ENCODE results near the gene ZNF483. TPM values are rescaled to one million over a fixed set of nuclear protein-coding genes. Genes with fewer than 3 reads are reported as not detected.

The ZNF483 gene
- total RNA-seq (2022; extraction: Qiagen RNA extraction; ENCODE audit: low read depth) = 0.40 to 0.98 TPM (median 0.54 TPM) in 5 replicates

DNA sequence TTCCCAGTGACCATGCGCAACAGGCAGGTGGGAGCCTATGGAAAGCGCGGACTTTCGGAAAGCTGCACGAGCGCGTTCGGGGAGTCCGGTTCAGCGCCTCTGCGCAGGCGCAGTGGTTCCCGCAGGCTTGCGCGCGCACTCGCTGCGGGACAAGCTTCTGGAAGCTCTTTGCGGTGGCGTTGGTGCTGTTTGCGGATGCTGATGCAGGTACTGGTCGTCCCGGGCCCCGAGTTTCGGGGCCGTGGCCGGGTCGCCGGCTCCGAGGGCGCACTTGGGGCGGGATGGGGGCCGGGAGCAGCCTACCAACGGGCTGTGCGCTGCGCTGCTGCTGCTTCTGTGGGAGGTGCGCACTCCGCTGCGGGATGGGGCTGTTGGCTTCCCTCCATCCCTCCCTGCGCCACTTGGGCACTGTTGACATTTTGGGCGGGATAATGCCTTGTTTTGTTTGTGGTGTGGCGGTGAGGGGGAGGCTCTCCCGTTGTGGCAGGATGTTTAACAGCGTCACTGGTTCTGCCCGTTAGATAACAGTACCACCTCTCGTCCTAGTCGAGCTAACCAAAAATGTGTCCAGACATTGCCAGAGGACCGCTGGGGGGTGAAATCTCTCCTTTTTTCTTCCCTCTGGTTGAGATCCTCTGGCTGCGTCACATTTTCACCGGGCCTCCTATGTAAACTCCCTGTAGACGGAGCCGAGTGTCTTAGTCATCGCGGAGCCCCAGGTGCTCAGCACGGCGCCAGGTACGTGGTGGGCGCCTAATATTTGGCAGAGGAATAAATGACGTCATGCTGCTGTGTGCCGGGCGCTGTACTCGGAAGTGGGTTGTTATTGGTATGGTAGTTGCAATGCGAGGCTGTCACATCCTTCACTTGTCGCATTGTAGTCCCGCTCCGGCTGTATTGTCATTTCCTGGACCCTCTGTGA, at the start of gene ZNF483:
Gene ZNF483 (plus strand): TSS at position 124 of the 922 bp plus-strand sequence. CDS start 2,217 bp downstream, outside the sequence.

DNA sequence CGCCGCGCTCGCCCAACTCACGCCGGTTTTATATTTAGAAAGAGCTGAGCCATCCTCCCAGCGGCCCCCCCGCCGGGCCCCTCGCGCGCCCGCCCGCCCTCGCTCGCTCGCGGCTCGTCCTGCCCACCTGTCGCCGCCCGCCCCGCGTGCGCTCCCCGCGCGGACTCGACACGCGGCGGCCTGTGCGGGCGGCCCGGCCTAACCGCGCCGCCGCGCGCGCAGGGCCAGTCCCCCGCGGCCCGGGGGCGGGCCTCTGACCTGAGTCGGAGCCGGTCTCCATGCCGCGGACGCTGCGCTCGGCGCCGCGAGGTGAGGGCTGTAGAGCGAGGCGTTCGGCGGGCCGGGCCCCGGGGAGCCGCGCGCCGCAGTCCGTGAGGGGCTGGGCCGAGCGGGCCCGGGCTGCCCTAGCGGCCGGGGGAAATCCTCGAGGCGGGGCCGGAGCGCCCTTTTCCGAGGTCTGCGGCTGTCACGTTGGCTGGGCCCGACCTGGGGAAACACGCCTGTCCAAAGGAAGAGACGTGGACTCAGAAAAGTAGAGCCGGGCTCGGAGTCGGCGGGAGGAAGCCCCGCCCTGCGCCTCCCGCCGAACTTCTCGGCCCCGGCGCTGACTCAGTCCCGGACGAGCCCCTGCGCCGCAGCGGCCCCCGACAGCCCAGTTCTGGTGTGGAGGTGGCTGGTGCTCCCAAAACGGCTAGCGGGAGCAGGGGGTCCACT, 41.0 kb upstream of the ZNF483 start, which contains the start of gene ECPAS:
Gene ECPAS (minus strand): TSS at position 526 of the 714 bp plus-strand sequence. CDS start 11,465 bp downstream, outside the sequence.

GRCh38 chr9:111599092-111599954, 74.3 kb downstream of the ZNF483 start, which contains the start of gene PTGR1:
Gene PTGR1 (minus strand): TSS chr9:111599647. CDS start chr9:111597422, 2,225 bp downstream.

Other genes with a start within 250 kb of the ZNF483 start
- not detected in 5 replicates for gene OR2K2, start 195.0 kb upstream of the ZNF483 start, total RNA-seq (2022; extraction: Qiagen RNA extraction; ENCODE audit: low read depth)
- 36.4 to 49.7 TPM (median 41.2 TPM) in 5 replicates for gene ECPAS, start 40.8 kb upstream of the ZNF483 start, total RNA-seq (2022; extraction: Qiagen RNA extraction; ENCODE audit: low read depth)
- 326 to 352 TPM (median 336 TPM) in 5 replicates for gene PTGR1, start 74.5 kb downstream of the ZNF483 start, total RNA-seq (2022; extraction: Qiagen RNA extraction; ENCODE audit: low read depth)
- gene DNAJC25, start 106.2 kb downstream of the ZNF483 start, total RNA-seq (2022; extraction: Qiagen RNA extraction; ENCODE audit: low read depth) = 9.9 to 10.9 TPM (median 10.6 TPM) in 5 replicates
- gene GNG10, start 136.4 kb downstream of the ZNF483 start, total RNA-seq (2022; extraction: Qiagen RNA extraction; ENCODE audit: low read depth) = 51.5 to 71.5 TPM (median 66.2 TPM) in 5 replicates

Measured in A549 treated with GW870086 at 1 μM for 4 hours (cell line).